Measurements from ENCODE around the gene CDK19.
"Not testable (repeated sequence)": the region's sequence is repeated elsewhere in the genome, so short reads cannot be mapped to it uniquely, and the experiment has no call there.

The CDK19 gene

GRCh38 chr6:110856296-110856695 lies 41.0 kb upstream of the CDK19 start:
- Histone ChIP-seq H3K36me3 (no peaks in the 10 kb centered on the region), H3K9me3 (ENCODE audit: severe bottlenecking) (no peaks in the 10 kb centered on the region), H3K4me3 (ENCODE audit: low read depth, low read length) (no peak overlapping the region), H3K27ac (no peak overlapping the region), H3K27me3 (ENCODE audit: insufficient read depth, low read depth, severe bottlenecking) (peaks cover 5% of the 10 kb centered on the region)
- TF ChIP-seq, protein P1, sequence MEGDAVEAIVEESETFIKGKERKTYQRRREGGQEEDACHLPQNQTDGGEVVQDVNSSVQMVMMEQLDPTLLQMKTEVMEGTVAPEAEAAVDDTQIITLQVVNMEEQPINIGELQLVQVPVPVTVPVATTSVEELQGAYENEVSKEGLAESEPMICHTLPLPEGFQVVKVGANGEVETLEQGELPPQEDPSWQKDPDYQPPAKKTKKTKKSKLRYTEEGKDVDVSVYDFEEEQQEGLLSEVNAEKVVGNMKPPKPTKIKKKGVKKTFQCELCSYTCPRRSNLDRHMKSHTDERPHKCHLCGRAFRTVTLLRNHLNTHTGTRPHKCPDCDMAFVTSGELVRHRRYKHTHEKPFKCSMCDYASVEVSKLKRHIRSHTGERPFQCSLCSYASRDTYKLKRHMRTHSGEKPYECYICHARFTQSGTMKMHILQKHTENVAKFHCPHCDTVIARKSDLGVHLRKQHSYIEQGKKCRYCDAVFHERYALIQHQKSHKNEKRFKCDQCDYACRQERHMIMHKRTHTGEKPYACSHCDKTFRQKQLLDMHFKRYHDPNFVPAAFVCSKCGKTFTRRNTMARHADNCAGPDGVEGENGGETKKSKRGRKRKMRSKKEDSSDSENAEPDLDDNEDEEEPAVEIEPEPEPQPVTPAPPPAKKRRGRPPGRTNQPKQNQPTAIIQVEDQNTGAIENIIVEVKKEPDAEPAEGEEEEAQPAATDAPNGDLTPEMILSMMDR (IDR thresholded peaks at IDR 0.05; ENCODE audit: low read depth, low read length) = no peak
- no peak for DNase-seq

DNA sequence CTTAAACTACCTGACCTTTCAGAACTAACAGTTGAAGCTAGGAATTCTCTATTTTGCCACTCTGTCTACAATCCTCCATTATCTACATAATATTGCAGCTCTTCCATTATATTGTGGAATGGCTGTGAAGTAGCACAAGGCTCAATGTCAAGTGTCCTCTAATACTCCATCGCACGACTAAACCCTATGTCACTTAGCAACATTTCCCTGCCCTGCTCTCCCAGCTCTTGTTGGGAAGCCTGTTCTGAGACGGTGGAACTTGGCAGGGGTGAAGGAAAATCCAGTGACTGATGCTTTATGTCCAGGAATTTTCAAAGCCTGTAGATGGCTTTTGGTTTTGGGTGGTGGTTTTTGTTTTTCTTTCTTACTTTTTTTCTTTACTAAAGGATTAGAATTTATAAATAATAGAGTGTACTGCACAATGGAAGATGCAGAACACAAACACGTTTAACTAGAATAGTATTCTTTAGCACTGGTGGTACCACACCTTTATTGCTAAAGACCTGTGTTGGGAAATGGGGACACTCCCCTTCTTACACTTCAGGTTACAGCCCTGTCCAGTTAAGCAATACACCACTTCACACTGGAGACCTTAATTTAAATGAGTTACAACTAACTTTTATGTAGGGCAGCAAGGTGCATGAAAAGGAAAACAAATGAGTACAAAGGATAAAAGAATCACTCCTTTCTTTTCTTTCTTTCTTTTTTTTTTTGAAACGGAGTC lies 38.6 kb upstream of the CDK19 start:
- Histone ChIP-seq H3K9me3 (ENCODE audit: severe bottlenecking) (no peaks in the 10 kb centered on the region), H3K36me3 (no peaks in the 10 kb centered on the region)
- TF ChIP-seq, protein P1 (IDR thresholded peaks at IDR 0.05; ENCODE audit: low read depth, low read length) = no peak

DNA sequence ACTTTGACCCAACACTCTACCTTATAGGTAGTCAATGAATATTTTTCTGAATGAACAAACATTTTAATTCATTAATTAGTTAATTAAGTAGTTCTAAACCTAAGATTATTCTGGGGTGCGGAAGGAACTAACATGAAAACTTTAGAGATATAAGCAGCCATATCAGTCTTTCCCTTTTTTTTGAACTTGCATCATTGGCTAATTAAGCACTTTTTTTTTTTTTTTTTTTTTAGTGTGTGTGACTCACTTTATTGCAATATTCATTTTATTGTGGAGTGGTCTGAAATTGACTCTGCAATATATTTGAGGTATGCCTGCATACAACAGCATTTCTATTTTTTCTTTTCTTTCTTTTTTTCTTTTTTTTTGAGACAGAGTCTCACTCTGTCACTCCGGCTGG lies 37.5 kb upstream of the CDK19 start:
- peaks cover 20% of the 10 kb centered on the region for H3K27me3 ChIP-seq (ENCODE audit: insufficient read depth, low read depth, severe bottlenecking)
- H3K36me3 ChIP-seq = no peaks in the 10 kb centered on the region
- H3K27ac ChIP-seq = no peak overlapping the region
- H3K9me3 ChIP-seq (ENCODE audit: severe bottlenecking) = no peaks in the 10 kb centered on the region
- TF ChIP-seq, protein P1 (IDR thresholded peaks at IDR 0.05; ENCODE audit: low read depth, low read length) = no peak
- H3K4me3 ChIP-seq (ENCODE audit: low read depth, low read length) = no peak overlapping the region
- DNase-seq = no peak

More for the DNA sequence above, 38.6 kb upstream of the CDK19 start:
- Histone ChIP-seq H3K27me3 (ENCODE audit: insufficient read depth, low read depth, severe bottlenecking) (peaks cover 13% of the 10 kb centered on the region), H3K4me3 (ENCODE audit: low read depth, low read length) (no peak overlapping the region), H3K27ac (no peak overlapping the region)
- no peak for DNase-seq

DNA sequence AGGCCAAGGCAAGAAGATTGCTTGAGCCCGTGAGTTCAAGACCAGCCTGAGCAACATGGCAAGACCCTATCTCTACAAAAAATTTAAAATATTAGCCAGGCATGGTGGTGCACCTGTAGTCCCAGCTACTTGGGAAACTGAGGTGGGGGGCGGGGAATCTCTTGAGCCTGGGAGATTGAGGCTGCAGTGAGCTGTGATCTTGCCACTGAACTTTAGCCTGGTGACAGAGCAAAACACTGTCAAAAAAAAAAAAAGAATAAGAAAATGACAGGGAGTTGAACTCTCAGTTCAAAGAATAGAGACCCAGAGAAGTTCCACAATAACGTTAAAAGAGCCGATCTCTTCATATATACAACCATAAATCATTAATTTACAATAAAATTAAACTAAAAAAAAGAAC lies 34.5 kb upstream of the CDK19 start:
- Histone ChIP-seq H3K9me3 (ENCODE audit: severe bottlenecking) (no peaks in the 10 kb centered on the region), H3K27me3 (ENCODE audit: insufficient read depth, low read depth, severe bottlenecking) (peaks cover 45% of the 10 kb centered on the region), H3K36me3 (no peaks in the 10 kb centered on the region), H3K4me3 (ENCODE audit: low read depth, low read length) (no peak overlapping the region), H3K27ac (no peak overlapping the region)
- no peak for DNase-seq
- TF ChIP-seq, protein P1 (IDR thresholded peaks at IDR 0.05; ENCODE audit: low read depth, low read length) = no peak

GRCh38 chr6:110841266-110841665 lies 26.0 kb upstream of the CDK19 start:
- H3K4me3 ChIP-seq (ENCODE audit: low read depth, low read length) = no peak overlapping the region
- peaks cover 67% of the 10 kb centered on the region for H3K27me3 ChIP-seq (ENCODE audit: insufficient read depth, low read depth, severe bottlenecking)
- TF ChIP-seq, protein P1 (IDR thresholded peaks at IDR 0.05; ENCODE audit: low read depth, low read length) = no peak
- H3K9me3 ChIP-seq (ENCODE audit: severe bottlenecking) = peaks cover 3% of the 10 kb centered on the region
- H3K27ac ChIP-seq = no peak overlapping the region
- no peaks in the 10 kb centered on the region for H3K36me3 ChIP-seq
- DNase-seq = no peak

- peaks cover 25% of the 10 kb centered on the region for H3K27me3 ChIP-seq (ENCODE audit: insufficient read depth, low read depth, severe bottlenecking)
- H3K27ac ChIP-seq; H3K36me3 ChIP-seq; DNase-seq; H3K4me3 ChIP-seq (ENCODE audit: low read depth, low read length); H3K9me3 ChIP-seq (ENCODE audit: severe bottlenecking): not testable (repeated sequence)
These were observed 20.5 kb upstream of the CDK19 start for GRCh38 chr6:110835751-110836150.

Measured in WERI-Rb-1 (cell line).